GM23248 (cell line): ENCODE results near the gene ACSM2B. TPM values are rescaled to one million over a fixed set of nuclear protein-coding genes. Genes with fewer than 3 reads are reported as not detected.
"Not testable (repeated sequence)": the region's sequence is repeated elsewhere in the genome, so short reads cannot be mapped to it uniquely, and the experiment has no call there.

ENCODE experiments used
- DNase-seq: peaks from one replicate; pipeline ENCODE4 v3.0.0-alpha.2; 2015
- H2AFZ ChIP-seq: fragments of 200-600 bp; sonication (generic); 2 replicates; pipeline ENCODE4 v1.6.1; 2016; ENCODE audit warnings: antibody characterized with exemption
- H3F3A ChIP-seq: fragments of 200-600 bp; sonication (generic); 2 replicates; pipeline ENCODE4 v1.6.1; 2016; ENCODE audit warnings: mild to moderate bottlenecking, antibody characterized with exemption, mixed run types; ENCODE audit not compliant: insufficient read depth
- H3K27ac ChIP-seq: fragments of 200-600 bp; sonication (generic); 2 replicates; pipeline ENCODE4 v1.5.1; 2016; ENCODE audit warnings: mild to moderate bottlenecking
- H3K27me3 ChIP-seq: fragments of 200-600 bp; sonication (generic); replicated peaks from 2 replicates; pipeline ENCODE4 v1.6.1; 2016; ENCODE audit warnings: mild to moderate bottlenecking; ENCODE audit not compliant: insufficient read depth
- H3K36me3 ChIP-seq: fragments of 200-600 bp; sonication (generic); 2 replicates; pipeline ENCODE4 v1.6.1; 2016; ENCODE audit warnings: low read depth, mild to moderate bottlenecking
- H3K4me1 ChIP-seq: fragments of 200-600 bp; sonication (generic); 2 replicates; pipeline ENCODE4 v1.6.1; 2016; ENCODE audit warnings: mild to moderate bottlenecking; ENCODE audit not compliant: insufficient read depth
- H3K4me2 ChIP-seq: fragments of 200-600 bp; sonication (generic); one replicate; pipeline ENCODE4 v1.6.1; 2016; ENCODE audit warnings: mild to moderate bottlenecking; ENCODE audit not compliant: unreplicated experiment
- H3K4me3 ChIP-seq: fragments of 200-600 bp; sonication (generic); 2 replicates; pipeline ENCODE4 v1.5.1; 2016; ENCODE audit warnings: mild to moderate bottlenecking
- H3K79me2 ChIP-seq: fragments of 200-600 bp; sonication (generic); 2 replicates; pipeline ENCODE4 v1.6.1; 2016; ENCODE audit warnings: mild to moderate bottlenecking; ENCODE audit not compliant: insufficient read depth
- H3K9ac ChIP-seq: fragments of 200-600 bp; sonication (generic); 2 replicates; pipeline ENCODE4 v1.6.1; 2016; ENCODE audit warnings: mild to moderate bottlenecking
- H3K9me2 ChIP-seq: fragments of 200-600 bp; sonication (generic); 2 replicates; pipeline ENCODE4 v1.6.1; 2016; ENCODE audit warnings: mixed run types, mild to moderate bottlenecking, moderate library complexity; ENCODE audit not compliant: insufficient read depth
- H3K9me3 ChIP-seq: fragments of 200-600 bp; sonication (generic); one replicate; pipeline ENCODE4 v1.6.1; 2017; ENCODE audit warnings: low read depth
- H4K20me1 ChIP-seq: fragments of 200-600 bp; sonication (generic); 2 replicates; pipeline ENCODE4 v1.6.0; 2016; ENCODE audit not compliant: insufficient read depth
- EZH2 ChIP-seq: fragments of 200-600 bp; sonication (generic); IDR thresholded peaks from 2 replicates; pipeline ENCODE4 v1.6.1; 2018; ENCODE audit warnings: antibody characterized with exemption, mild to moderate bottlenecking; ENCODE audit not compliant: insufficient read depth, poor library complexity, severe bottlenecking
- EZH2phosphoT487 ChIP-seq: fragments of 200-600 bp; sonication (generic); IDR thresholded peaks from 2 replicates; pipeline ENCODE4 v1.6.1; 2018; ENCODE audit warnings: antibody characterized with exemption, moderate library complexity, mild to moderate bottlenecking, low read depth; ENCODE audit not compliant: insufficient read depth
- WGBS, 2 experiments: methylation state at CpG; one replicate each; pipeline ENCODE4 v1.1.6; 2015 to 2017; ENCODE audit warnings: low lambda C conversion rate in 2 of 2, low coverage in 1 of 2; ENCODE audit errors: missing lambda C conversion rate in 2 of 2; 5-methylcytosine and 5-hydroxymethylcytosine counted together
- in situ Hi-C: fragments of 300-500 bp; cut with MboI; formaldehyde crosslinking; loops from 2 replicates; pipeline ENCODE4 v1.15.0; 2020
- polyA plus RNA-seq: library from polyadenylated mRNA; unstranded; fragments of >200 nt; fragmentation: Nextera tagmentation; extraction: Ambion mirVana; gene quantifications from 2 replicates; pipeline ENCODE4 v1.2.1, GENCODE V29; 2016
- total RNA-seq: library from RNA; depleted of rRNA; stranded (reverse); fragments of >200 nt; shearing (Covaris generic); gene quantifications from 2 replicates; pipeline ENCODE4 v1.2.3, GENCODE V29; 2014; rRNA removed

ACSM2B gene, protein sequence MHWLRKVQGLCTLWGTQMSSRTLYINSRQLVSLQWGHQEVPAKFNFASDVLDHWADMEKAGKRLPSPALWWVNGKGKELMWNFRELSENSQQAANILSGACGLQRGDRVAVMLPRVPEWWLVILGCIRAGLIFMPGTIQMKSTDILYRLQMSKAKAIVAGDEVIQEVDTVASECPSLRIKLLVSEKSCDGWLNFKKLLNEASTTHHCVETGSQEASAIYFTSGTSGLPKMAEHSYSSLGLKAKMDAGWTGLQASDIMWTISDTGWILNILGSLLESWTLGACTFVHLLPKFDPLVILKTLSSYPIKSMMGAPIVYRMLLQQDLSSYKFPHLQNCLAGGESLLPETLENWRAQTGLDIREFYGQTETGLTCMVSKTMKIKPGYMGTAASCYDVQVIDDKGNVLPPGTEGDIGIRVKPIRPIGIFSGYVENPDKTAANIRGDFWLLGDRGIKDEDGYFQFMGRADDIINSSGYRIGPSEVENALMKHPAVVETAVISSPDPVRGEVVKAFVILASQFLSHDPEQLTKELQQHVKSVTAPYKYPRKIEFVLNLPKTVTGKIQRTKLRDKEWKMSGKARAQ
- total RNA-seq = not detected in 2 replicates
- not detected in 2 replicates for polyA plus RNA-seq

DNA sequence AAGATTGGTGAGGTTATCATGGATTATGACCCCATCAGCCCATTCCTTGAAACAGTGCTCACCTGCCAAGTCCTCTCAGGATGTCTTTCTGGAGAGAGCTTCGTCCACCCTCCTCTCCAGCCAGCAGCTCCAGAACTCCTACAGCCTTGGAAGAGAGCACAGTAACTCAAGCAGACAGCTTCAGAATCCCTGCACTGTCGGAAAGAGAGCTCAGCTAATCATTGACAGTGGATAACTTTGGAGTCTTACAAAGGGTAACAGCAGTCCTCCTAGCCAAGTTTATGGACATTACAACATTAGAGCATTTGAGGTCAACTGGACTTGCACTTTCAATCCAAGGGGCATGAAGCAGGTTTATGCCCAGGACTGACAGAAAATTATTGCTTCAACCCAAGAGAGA, at the start of gene ACSM2B:
ACSM2B (minus strand) TSS at position 223 of the 400 bp plus-strand sequence. CDS start 11,522 bp downstream, outside the sequence.
- in situ Hi-C loops, H3K27me3 ChIP-seq, H3K9ac ChIP-seq, H3K9me3 ChIP-seq, DNase-seq, H2AFZ ChIP-seq, H3F3A ChIP-seq, H3K4me2 ChIP-seq, H3K9me2 ChIP-seq, H3K4me3 ChIP-seq, H4K20me1 ChIP-seq, H3K79me2 ChIP-seq, H3K27ac ChIP-seq, H3K4me1 ChIP-seq, H3K36me3 ChIP-seq: not testable (repeated sequence)
- WGBS, 2 experiments = 0% methylated on average over 1 to 2 of the region's 2 CpGs

DNA sequence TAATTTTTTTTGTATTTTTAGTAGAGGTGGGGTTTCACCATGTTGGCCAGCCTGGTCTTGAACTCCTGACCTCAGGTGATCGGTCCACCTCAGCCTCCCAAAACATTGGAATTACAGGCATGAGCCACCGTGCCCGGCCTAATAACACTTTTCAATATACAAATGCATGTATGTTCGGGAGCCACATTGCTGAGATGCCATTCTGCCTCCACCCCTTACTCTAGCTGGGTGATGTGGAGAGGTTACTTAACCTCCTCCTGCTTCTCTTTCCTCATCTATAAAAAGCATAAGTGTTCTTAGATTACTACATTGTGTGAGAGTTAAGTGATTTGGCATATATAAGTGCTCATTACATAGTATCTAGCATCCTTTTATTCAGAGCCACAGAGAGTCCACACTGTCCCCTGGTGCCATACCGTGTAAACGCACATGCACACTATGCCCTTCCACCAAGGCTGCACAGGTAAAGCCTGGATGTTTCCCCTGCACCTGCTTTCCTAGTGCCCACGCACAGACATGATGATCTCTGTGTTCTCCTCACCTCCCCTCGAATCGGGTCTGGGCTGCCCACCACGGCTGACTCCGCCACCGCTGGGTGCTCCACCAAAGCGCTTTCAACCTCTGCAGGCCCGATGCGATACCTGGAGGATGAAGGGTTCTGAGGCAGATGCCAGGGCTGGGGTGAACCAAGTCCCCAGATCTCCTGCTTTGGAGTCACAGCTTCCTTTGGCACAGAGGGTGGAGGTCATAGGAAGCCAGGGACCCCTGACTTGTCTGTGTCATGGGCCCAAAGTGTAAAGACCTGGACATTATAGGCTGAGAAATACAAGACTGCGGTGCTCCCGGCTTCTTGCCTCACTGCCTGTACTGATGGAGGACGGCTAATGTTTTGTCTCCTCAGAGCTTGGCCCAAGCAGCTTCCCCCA, 49.0 kb upstream of the ACSM2B start:
- Histone ChIP-seq H3K9ac (no peak overlapping the region), H2AFZ (no peak overlapping the region), H3K9me2 (no peaks in the 10 kb centered on the region), H3K79me2 (no peaks in the 10 kb centered on the region), H3K4me1 (no peaks in the 10 kb centered on the region), H3K9me3 (no peaks in the 10 kb centered on the region), H4K20me1 (no peaks in the 10 kb centered on the region), H3K4me2 (no peak overlapping the region), H3K4me3 (no peak overlapping the region), H3K36me3 (no peaks in the 10 kb centered on the region), H3K27ac (no peak overlapping the region), H3K27me3 (no peaks in the 10 kb centered on the region), H3F3A (no peaks in the 10 kb centered on the region)
- TF ChIP-seq EZH2 = no peak
- TF ChIP-seq EZH2phosphoT487 = no peak
- 59 to 60% methylated on average over 18 of the region's 18 CpGs for WGBS, 2 experiments
- in situ Hi-C loops = no loop called here
- DNase-seq = no peak

DNA sequence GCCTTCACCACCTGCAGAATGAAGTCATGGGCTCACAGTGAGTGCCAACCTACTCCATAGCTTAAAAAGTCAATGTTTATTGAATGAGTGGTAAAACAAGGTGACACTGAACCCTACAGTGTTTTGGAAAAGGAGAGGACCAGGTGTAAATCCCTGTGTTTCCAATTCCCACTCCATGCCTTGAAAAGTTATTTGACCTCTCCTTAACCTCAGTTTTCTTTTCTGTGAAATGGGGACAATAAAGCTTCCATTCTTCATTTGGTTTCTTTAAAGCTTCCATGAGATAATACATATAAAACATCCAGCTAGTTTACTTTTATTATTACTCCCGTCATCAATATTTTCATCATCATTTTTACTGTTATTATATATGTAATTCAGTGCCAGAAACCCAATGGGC, 48.0 kb upstream of the ACSM2B start:
- no peak overlapping the region for H3K27ac ChIP-seq
- no peak overlapping the region for H2AFZ ChIP-seq
- H3K9me2 ChIP-seq = no peaks in the 10 kb centered on the region
- DNase-seq = no peak
- no peaks in the 10 kb centered on the region for H3K79me2 ChIP-seq
- H3K4me3 ChIP-seq = no peak overlapping the region
- H3K4me1 ChIP-seq = no peaks in the 10 kb centered on the region
- no peaks in the 10 kb centered on the region for H3K27me3 ChIP-seq
- no peaks in the 10 kb centered on the region for H3K9me3 ChIP-seq
- WGBS, 2 experiments = 16 to 24% methylated on average over 1 of the region's 1 CpG
- H3F3A ChIP-seq = no peaks in the 10 kb centered on the region
- H3K9ac ChIP-seq = no peak overlapping the region
- H4K20me1 ChIP-seq = no peaks in the 10 kb centered on the region
- TF ChIP-seq EZH2phosphoT487 (no peak), EZH2 (no peak)
- no peak overlapping the region for H3K4me2 ChIP-seq
- in situ Hi-C loops = no loop called here
- no peaks in the 10 kb centered on the region for H3K36me3 ChIP-seq

DNA sequence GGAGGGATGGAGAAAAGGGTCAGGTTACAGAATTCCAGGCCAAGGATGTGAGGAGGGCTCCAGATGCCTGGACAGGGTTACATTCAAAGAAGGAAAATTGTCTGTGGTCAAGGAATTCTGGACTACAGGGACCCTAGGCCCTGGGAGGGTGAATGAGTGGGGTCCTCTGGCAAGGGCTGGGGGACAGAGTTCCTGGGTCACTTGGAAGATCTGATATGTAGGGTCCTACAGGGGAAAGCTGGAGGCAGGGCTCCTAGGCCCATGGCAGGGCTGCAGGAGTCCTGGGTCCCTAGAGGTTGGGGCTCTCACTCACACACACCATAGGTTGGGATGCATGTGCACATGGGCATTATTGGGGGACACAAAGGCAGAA, 46.3 kb upstream of the ACSM2B start:
- Histone ChIP-seq H3K36me3 (no peaks in the 10 kb centered on the region), H3K27ac (no peak overlapping the region), H3K4me2 (no peak overlapping the region), H3K4me1 (no peaks in the 10 kb centered on the region), H2AFZ (no peak overlapping the region), H3K27me3 (no peaks in the 10 kb centered on the region), H3K79me2 (no peaks in the 10 kb centered on the region), H3F3A (no peaks in the 10 kb centered on the region), H3K9me2 (no peaks in the 10 kb centered on the region), H3K9ac (no peak overlapping the region), H3K4me3 (no peak overlapping the region), H3K9me3 (no peaks in the 10 kb centered on the region), H4K20me1 (no peaks in the 10 kb centered on the region)
- no peak for DNase-seq
- TF ChIP-seq EZH2phosphoT487 (no peak), EZH2 (no peak)
- in situ Hi-C loops = no loop called here
